Esophagus muscularis mucosa (tissue), 4 donors: ENCODE results near the gene ZNF546. TPM values are rescaled to one million over a fixed set of nuclear protein-coding genes. Genes with fewer than 3 reads are reported as not detected.

Experiments used
- DNase-seq: peaks from one replicate; pipeline ENCODE4 v3.0.0-alpha.2; 2017; ENCODE audit errors: extremely low spot score
- H3K27ac ChIP-seq, 4 donors: fragments of 200-600 bp; sonication (generic); replicated peaks in 1 of 4; 1 replicate in 3 of 4; 2 replicates in 1 of 4; pipeline ENCODE4 v1.5.1; 2016 to 2019; ENCODE audit warnings: mild to moderate bottlenecking in 1 of 4
- H3K27me3 ChIP-seq, 4 donors: fragments of 200-600 bp; sonication (generic); one replicate each; pipeline versions ENCODE4 v1.5.1 to v1.6.0; 2016 to 2019
- H3K36me3 ChIP-seq, 4 donors: fragments of 200-600 bp; sonication (generic); one replicate each; pipeline ENCODE4 v1.5.1; 2016 to 2019
- H3K4me1 ChIP-seq, 4 donors: fragments of 200-600 bp; sonication (generic); one replicate each; pipeline ENCODE4 v1.5.1; 2016 to 2019
- H3K4me3 ChIP-seq, 4 donors: fragments of 200-600 bp; sonication (generic); 1 replicate in 2 of 4; 2 replicates in 2 of 4; pipeline ENCODE4 v1.5.1; 2016 to 2019; ENCODE audit warnings: mild to moderate bottlenecking in 4 of 4, moderate library complexity in 1 of 4
- H3K9me3 ChIP-seq, 4 donors: fragments of 200-600 bp; sonication (generic); 1 replicate in 3 of 4; 2 replicates in 1 of 4; pipeline ENCODE4 v1.5.1; 2016 to 2019
- EP300 ChIP-seq: sonication (generic); formaldehyde crosslinking; IDR thresholded peaks from one replicate; pipeline ENCODE4 v1.6.1; 2017; ENCODE audit warnings: antibody characterized with exemption
- POLR2A ChIP-seq: fragments of 450-650 bp; IDR thresholded peaks from one replicate; pipeline ENCODE4 v1.6.1; 2017; ENCODE audit warnings: antibody characterized with exemption, moderate library complexity, mild to moderate bottlenecking, low read depth
- POLR2AphosphoS5 ChIP-seq, 2 donors: sonication (generic); formaldehyde crosslinking; IDR thresholded peaks; one replicate each; pipeline ENCODE4 v1.6.1; 2017; ENCODE audit warnings: antibody characterized with exemption in 2 of 2
- WGBS: methylation state at CpG from one replicate; pipeline ENCODE4 v1.1.5; 2018; 5-methylcytosine and 5-hydroxymethylcytosine counted together
- intact Hi-C: fragments of 100-400 bp; cut with DNase I; formaldehyde crosslinking; loops from one replicate; pipeline ENCODE4 v1.15.1; 2023
- total RNA-seq, 4 donors: library from RNA; depleted of rRNA; stranded (reverse); fragments of >200 nt; gene quantifications; one replicate each; pipeline versions ENCODE4 v1.1.0 to v1.2.1, GENCODE V29; 2016
- TF ChIP-seq, protein P1 (sequence below), 3 experiments: fragments of 200-600 bp in 2 of 3; fragments of 450-650 bp in 1 of 3; sonication (generic) in 2 of 3; IDR thresholded peaks; one replicate each; pipeline ENCODE4 v1.5.1; 2017 to 2019; ENCODE audit warnings: antibody characterized with exemption in 3 of 3, mild to moderate bottlenecking in 2 of 3, moderate library complexity in 1 of 3

The ZNF546 gene
- total RNA-seq, 4 donors from 2014 or later = 3.6 to 8.5 (median 5.5) TPM

DNA sequence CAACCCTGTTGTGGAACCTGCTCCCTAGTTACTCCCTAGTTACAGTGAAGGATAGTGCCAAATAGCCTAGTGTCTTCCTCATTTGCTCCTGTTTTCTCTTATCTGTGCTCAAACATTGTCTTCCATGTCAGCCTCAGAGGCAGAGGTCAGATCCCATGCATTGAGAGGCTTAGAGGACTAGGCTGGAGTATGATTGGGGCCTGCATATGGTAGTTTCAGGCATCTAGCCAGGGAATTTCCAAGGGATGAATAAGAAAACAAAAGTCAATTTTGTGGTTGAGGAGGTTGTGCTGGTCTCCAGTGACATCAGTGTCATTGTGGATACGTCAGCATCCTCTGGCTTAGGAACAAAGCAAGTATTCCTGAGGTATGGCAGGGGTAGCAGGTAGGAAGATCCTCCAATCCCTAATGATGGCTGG lies 9.4 kb downstream of the ZNF546 start:
- H3K27me3 ChIP-seq = no peaks in the 10 kb centered on the region
- no peak for DNase-seq
- H3K4me3 ChIP-seq = no peak overlapping the region
- intact Hi-C loops = loop anchor here (5.0 kb wide), 1 partner anchor 76 kb away; no protein-coding TSS in a partner anchor
- WGBS = 71% methylated on average over 1 of the region's 1 CpG
- peaks cover 26 to 55% (median 43%) of the 10 kb centered on the region in 4 donors for H3K36me3 ChIP-seq
- H3K4me1 ChIP-seq = peaks cover 0 to 16% (median 5%) of the 10 kb centered on the region in 4 donors
- no peak overlapping the region for H3K27ac ChIP-seq
- peaks cover 0 to 14% (median 4%) of the 10 kb centered on the region in 4 donors for H3K9me3 ChIP-seq
- TF ChIP-seq POLR2AphosphoS5 (IDR thresholded peaks at IDR 0.05) = no peak
- no peak for TF ChIP-seq EP300
- TF ChIP-seq, protein P1, sequence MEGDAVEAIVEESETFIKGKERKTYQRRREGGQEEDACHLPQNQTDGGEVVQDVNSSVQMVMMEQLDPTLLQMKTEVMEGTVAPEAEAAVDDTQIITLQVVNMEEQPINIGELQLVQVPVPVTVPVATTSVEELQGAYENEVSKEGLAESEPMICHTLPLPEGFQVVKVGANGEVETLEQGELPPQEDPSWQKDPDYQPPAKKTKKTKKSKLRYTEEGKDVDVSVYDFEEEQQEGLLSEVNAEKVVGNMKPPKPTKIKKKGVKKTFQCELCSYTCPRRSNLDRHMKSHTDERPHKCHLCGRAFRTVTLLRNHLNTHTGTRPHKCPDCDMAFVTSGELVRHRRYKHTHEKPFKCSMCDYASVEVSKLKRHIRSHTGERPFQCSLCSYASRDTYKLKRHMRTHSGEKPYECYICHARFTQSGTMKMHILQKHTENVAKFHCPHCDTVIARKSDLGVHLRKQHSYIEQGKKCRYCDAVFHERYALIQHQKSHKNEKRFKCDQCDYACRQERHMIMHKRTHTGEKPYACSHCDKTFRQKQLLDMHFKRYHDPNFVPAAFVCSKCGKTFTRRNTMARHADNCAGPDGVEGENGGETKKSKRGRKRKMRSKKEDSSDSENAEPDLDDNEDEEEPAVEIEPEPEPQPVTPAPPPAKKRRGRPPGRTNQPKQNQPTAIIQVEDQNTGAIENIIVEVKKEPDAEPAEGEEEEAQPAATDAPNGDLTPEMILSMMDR (IDR thresholded peaks at IDR 0.05) = no peak
- TF ChIP-seq POLR2A = no peak

DNA sequence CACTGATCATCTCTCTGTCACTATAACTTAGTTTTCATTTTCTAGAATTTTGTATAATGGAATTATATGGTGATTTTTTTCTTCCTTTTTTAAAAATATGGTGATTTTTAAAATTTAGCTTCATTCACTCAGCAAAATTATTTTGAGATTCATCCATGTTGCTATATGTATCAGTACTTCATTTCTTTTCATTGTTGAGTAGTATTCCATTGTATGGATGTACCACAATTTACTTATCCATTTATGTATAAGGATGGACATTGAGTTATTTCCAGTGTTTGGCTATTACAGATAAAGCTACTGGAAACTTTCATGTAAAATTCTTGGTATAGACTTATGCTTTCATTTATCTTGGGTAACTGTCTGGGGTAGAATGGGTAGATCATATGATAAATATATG lies 12.8 kb downstream of the ZNF546 start:
- no peak overlapping the region for H3K27ac ChIP-seq
- DNase-seq = no peak
- H3K27me3 ChIP-seq = no peaks in the 10 kb centered on the region
- peaks cover 0 to 16% (median 5%) of the 10 kb centered on the region in 4 donors for H3K4me1 ChIP-seq
- H3K4me3 ChIP-seq = no peak overlapping the region
- H3K9me3 ChIP-seq = peaks cover 0 to 46% (median 30%) of the 10 kb centered on the region in 4 donors
- TF ChIP-seq EP300 (no peak), POLR2A (no peak), POLR2AphosphoS5 (IDR thresholded peaks at IDR 0.05) (no peak)
- TF ChIP-seq, protein P1 (IDR thresholded peaks at IDR 0.05) = no peak
- intact Hi-C loops = loop anchor here (5.0 kb wide), 1 partner anchor 73 kb away; no protein-coding TSS in a partner anchor
- H3K36me3 ChIP-seq = peaks cover 53 to 88% (median 69%) of the 10 kb centered on the region in 4 donors

DNA sequence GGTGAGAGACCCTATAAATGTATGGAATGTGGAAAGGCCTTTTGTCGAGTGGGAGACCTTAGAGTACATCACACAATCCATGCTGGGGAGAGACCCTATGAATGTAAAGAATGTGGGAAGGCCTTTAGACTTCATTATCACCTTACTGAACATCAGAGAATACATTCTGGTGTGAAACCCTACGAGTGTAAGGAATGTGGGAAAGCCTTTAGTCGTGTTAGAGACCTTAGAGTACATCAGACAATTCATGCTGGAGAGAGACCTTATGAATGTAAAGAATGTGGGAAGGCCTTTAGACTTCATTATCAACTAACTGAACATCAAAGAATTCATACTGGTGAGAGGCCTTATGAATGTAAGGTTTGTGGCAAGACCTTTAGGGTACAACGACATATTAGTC lies 17.1 kb downstream of the ZNF546 start:
- intact Hi-C loops = no loop called here
- 92% methylated on average over 4 of the region's 4 CpGs for WGBS
- no peaks in the 10 kb centered on the region for H3K27me3 ChIP-seq

DNA sequence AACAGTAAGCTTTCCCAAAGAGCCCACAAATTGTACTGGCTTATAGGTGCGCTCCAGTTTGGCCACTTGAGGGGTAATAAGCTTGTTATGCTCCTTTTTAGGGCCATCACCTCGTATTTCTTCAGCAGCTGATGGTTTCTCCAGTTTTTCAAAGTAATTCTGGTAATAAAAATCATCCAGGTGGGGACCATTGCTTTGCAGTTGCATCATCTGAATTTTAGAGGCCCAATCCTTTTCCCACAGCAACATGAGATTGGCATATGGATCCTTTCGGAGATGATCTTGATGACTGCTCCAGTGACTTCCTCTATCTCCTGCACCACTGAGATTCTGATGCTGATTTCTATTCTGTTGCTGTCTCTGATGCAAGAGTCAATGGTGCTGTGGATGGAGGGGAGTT lies 27.1 kb downstream of the ZNF546 start:
- peaks cover 11 to 84% (median 70%) of the 10 kb centered on the region in 4 donors for H3K9me3 ChIP-seq
- H3K4me1 ChIP-seq = no peaks in the 10 kb centered on the region
- intact Hi-C loops = no loop called here
- H3K4me3 ChIP-seq = no peak overlapping the region
- no peaks in the 10 kb centered on the region for H3K36me3 ChIP-seq
- no peaks in the 10 kb centered on the region for H3K27me3 ChIP-seq
- no peak for DNase-seq
- WGBS = 93% methylated on average over 3 of the region's 3 CpGs
- H3K27ac ChIP-seq = no peak overlapping the region
- TF ChIP-seq EP300 = no peak
- TF ChIP-seq POLR2AphosphoS5 (IDR thresholded peaks at IDR 0.05) = no peak
- TF ChIP-seq, protein P1 (IDR thresholded peaks at IDR 0.05) = no peak
- TF ChIP-seq POLR2A = no peak

More for the DNA sequence above, 17.1 kb downstream of the ZNF546 start:
- H3K4me3 ChIP-seq = no peak overlapping the region
- TF ChIP-seq POLR2A (no peak), POLR2AphosphoS5 (IDR thresholded peaks at IDR 0.05) (no peak), EP300 (no peak)
- TF ChIP-seq, protein P1 (IDR thresholded peaks at IDR 0.05) = no peak
- DNase-seq = no peak
- H3K4me1 ChIP-seq = no peaks in the 10 kb centered on the region
- no peak overlapping the region for H3K27ac ChIP-seq
- peaks cover 41 to 63% (median 51%) of the 10 kb centered on the region in 4 donors for H3K36me3 ChIP-seq
- H3K9me3 ChIP-seq = peaks cover 23 to 86% (median 67%) of the 10 kb centered on the region in 4 donors
